WTC11 (cell line): ENCODE measurements around the gene CCDC183. TPM values are rescaled to one million over a fixed set of nuclear protein-coding genes. Genes with fewer than 3 reads are reported as not detected.

Source experiments
- ATAC-seq: fragments of 200-7000 bp; cut with Tn5 transposase; 2 replicates; pipeline ENCODE4 v1.10.0; 2021; ENCODE audit warnings: mild to moderate bottlenecking, moderate library complexity
- CTCF ChIA-PET: fragments of 300-600 bp; sonication (Branson Sonifier 250); formaldehyde crosslinking; loops from one replicate; lab custom pipeline; 2021; ENCODE audit warnings: antibody characterized with exemption; lab: Charles Lee
- POLR2A ChIA-PET: fragments of 350-600 bp; sonication (Branson Sonifier 250); formaldehyde crosslinking; loops from one replicate; lab custom pipeline; 2021; ENCODE audit warnings: antibody characterized with exemption; lab: Charles Lee
- DNase-seq: peaks from one replicate; pipeline ENCODE4 v3.0.0; 2021; ENCODE audit warnings: low spot score
- H3K27ac Mint-ChIP-seq: 2 replicates; pipeline ENCODE4 v1.8.0; 2021; ENCODE audit warnings: mixed read lengths
- H3K27me3 Mint-ChIP-seq: 2 replicates; pipeline ENCODE4 v1.8.0; 2021; ENCODE audit warnings: low read depth, mild to moderate bottlenecking, moderate library complexity, mixed read lengths
- H3K36me3 Mint-ChIP-seq: 2 replicates; pipeline ENCODE4 v1.8.0; 2021; ENCODE audit warnings: mixed read lengths
- H3K4me1 Mint-ChIP-seq: 2 replicates; pipeline ENCODE4 v1.8.0; 2022; ENCODE audit warnings: mixed read lengths
- H3K4me3 Mint-ChIP-seq: 2 replicates; pipeline ENCODE4 v1.8.0; 2021; ENCODE audit warnings: mild to moderate bottlenecking, moderate library complexity, mixed read lengths
- H3K9me3 Mint-ChIP-seq: 2 replicates; pipeline ENCODE4 v1.8.0; 2021; ENCODE audit warnings: mixed read lengths
- ATF1 ChIP-seq: sonication (generic); formaldehyde crosslinking; IDR thresholded peaks from 2 replicates; pipeline ENCODE4 v1.8.1; 2023; ENCODE audit warnings: mild to moderate bottlenecking, moderate library complexity, missing genetic modification reagents
- CTCF ChIP-seq: fragments of 200-600 bp; IDR thresholded peaks from 2 replicates; pipeline ENCODE4 v1.8.0; 2022; ENCODE audit warnings: antibody characterized with exemption
- E2F4 ChIP-seq: sonication (generic); formaldehyde crosslinking; IDR thresholded peaks from 2 replicates; pipeline ENCODE4 v1.8.1; 2022; ENCODE audit warnings: low read depth, mild to moderate bottlenecking, moderate library complexity, missing genetic modification reagents, borderline replicate concordance
- ESRRA ChIP-seq: sonication (generic); formaldehyde crosslinking; IDR thresholded peaks from 2 replicates; pipeline ENCODE4 v1.8.1; 2022; ENCODE audit warnings: mild to moderate bottlenecking, missing genetic modification reagents, borderline replicate concordance
- FOXP1 ChIP-seq: sonication (generic); formaldehyde crosslinking; IDR thresholded peaks from 2 replicates; pipeline ENCODE4 v1.8.0; 2022; ENCODE audit warnings: missing genetic modification reagents, mild to moderate bottlenecking, moderate library complexity, borderline replicate concordance
- GRHL2 ChIP-seq: fragments of 250-450 bp; sonication (Bioruptor Pico); IDR thresholded peaks from 2 replicates; pipeline ENCODE4 v1.8.0; 2022; ENCODE audit warnings: mild to moderate bottlenecking, moderate library complexity; ENCODE audit not compliant: insufficient replicate concordance, severe bottlenecking
- MXD4 ChIP-seq: fragments of 250-450 bp; sonication (Bioruptor Pico); IDR thresholded peaks from 2 replicates; pipeline ENCODE4 v1.8.0; 2021; ENCODE audit warnings: mild to moderate bottlenecking, moderate library complexity, borderline replicate concordance
- NR3C1 ChIP-seq: sonication (generic); formaldehyde crosslinking; conservative IDR thresholded peaks from 2 replicates; pipeline ENCODE4 v1.8.1; 2023; ENCODE audit warnings: low read depth, mild to moderate bottlenecking, missing genetic modification reagents
- OVOL2 ChIP-seq: fragments of 250-450 bp; sonication (Bioruptor Pico); IDR thresholded peaks from 2 replicates; pipeline ENCODE4 v1.9.0; 2021; ENCODE audit warnings: mild to moderate bottlenecking, borderline replicate concordance
- PRRX2 ChIP-seq: fragments of 250-450 bp; sonication (Bioruptor Pico); IDR thresholded peaks from 2 replicates; pipeline ENCODE4 v1.8.0; 2021; ENCODE audit warnings: mild to moderate bottlenecking
- SMAD4 ChIP-seq: sonication (generic); formaldehyde crosslinking; IDR thresholded peaks from 2 replicates; pipeline ENCODE4 v1.8.0; 2022; ENCODE audit warnings: mild to moderate bottlenecking, missing genetic modification reagents
- SOX15 ChIP-seq: fragments of 250-450 bp; sonication (Bioruptor Pico); IDR thresholded peaks from 2 replicates; pipeline ENCODE4 v1.9.0; 2021; ENCODE audit warnings: mild to moderate bottlenecking
- SP1 ChIP-seq: sonication (generic); formaldehyde crosslinking; conservative IDR thresholded peaks from 2 replicates; pipeline ENCODE4 v1.8.1; 2022; ENCODE audit warnings: missing genetic modification reagents
- USF1 ChIP-seq: sonication (generic); formaldehyde crosslinking; IDR thresholded peaks from 2 replicates; pipeline ENCODE4 v1.8.0; 2022; ENCODE audit warnings: mild to moderate bottlenecking, missing genetic modification reagents
- ZNF416 ChIP-seq: fragments of 250-450 bp; sonication (Bioruptor Pico); IDR thresholded peaks from 2 replicates; pipeline ENCODE4 v1.9.0; 2021; ENCODE audit warnings: mild to moderate bottlenecking, inconsistent platforms
- total RNA-seq: library from RNA; stranded (reverse); gene quantifications from 3 replicates; pipeline ENCODE4 v1.2.3, GENCODE V29; 2021
- TF ChIP-seq, protein P1 (sequence below): sonication (generic); formaldehyde crosslinking; IDR thresholded peaks from 2 replicates; pipeline ENCODE4 v1.8.0; 2023; ENCODE audit warnings: missing genetic modification reagents
- TF ChIP-seq, protein P2 (sequence below): fragments of 250-450 bp; sonication (Bioruptor Pico); IDR thresholded peaks from 2 replicates; pipeline ENCODE4 v2.1.2; 2022; ENCODE audit warnings: mild to moderate bottlenecking, moderate library complexity
- TF ChIP-seq, protein P3 (sequence below): sonication (generic); formaldehyde crosslinking; IDR thresholded peaks from 2 replicates; pipeline ENCODE4 v1.8.1; 2022; ENCODE audit warnings: low read depth, missing genetic modification reagents, borderline replicate concordance
- TF ChIP-seq, protein P4 (sequence below): sonication (generic); formaldehyde crosslinking; IDR thresholded peaks from 2 replicates; pipeline ENCODE4 v1.8.0; 2023; ENCODE audit warnings: missing genetic modification reagents, mild to moderate bottlenecking, borderline replicate concordance

Gene CCDC183
- total RNA-seq, 1 experiment from 2014 or later = 2.1 TPM

DNA sequence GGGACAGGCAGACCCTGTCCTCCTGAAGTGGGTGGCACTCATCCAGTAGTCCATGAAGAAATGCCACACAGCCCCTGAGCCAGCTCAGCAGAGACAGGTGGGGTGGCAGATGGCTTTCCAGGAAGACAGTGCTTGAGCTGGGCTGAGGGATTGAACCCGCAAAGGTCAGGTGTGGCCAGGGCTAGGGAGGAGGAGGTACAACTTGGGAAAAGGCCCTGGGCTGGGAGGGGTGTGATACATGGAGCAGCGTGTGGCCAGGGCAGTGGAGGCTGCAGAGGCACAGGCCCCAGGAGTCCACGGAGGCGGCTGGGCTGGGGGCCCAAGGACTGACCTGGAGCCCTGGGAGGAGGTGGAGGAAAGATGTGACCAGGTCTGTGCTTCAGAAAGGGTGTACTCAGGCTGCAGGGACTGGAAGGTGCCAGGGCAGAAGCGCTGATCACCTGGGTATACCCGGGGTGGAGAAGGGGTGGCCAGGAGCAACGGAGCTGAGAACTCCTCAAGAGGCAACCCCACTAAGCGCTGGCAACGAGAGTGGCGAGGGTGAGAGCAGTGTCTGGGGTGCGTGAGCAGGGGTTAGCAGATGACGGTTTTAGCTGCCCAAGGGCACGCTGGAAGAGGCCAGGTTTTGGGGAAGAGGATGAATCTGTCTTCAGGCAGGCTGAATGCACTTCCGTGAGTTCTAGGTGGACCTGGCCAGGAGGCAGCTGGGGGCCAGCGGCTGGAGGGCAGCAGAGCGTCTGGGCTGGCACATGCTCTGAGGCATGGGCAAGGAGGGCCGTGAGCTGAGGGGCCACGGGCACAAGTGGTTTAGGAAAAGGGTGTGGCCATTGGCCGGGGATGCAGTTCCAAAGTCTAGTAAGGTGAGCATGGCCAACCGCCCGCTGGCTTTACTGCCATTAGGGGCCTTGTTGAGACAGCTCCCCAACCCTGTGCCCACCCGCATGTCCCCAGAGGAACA lies 7.7 kb downstream of the CCDC183 start (continued):
- TF ChIP-seq E2F4 (CRISPR knock-in tag) = no peak

DNA sequence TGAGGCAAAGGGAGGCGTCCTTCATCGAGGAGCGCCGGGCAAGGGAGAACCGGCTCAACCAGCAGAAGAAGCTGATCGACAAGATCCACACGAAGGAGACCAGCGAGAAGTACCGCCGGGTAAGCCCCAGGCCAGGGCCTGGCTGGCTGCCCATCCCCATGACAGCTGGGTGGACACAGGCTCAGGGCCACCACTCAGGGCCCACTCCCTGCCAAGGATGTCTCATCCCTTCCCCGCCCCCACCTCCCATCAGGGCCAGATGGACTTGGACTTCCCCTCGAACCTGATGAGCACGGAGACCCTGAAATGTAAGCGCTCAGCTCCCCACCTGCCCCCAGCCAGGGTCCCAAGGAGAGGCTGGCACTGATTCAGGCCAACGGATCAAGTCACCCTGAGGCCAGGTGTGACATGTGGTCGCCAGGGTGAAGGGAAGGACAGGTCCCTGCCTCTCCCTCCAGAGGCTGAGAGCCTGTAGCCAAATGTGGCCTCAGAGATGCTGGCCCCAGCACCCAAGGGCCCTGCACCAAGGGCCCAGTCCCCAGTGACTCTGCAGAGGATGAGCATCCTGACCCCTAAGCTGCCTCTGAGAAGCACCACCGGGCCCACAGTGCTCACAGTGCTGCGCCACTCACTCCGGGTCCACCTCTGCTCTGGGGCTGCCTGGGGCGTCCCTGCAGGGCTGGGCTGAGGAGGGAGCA lies 8.5 kb downstream of the CCDC183 start:
- Mint-ChIP-seq H3K4me3 (no peak overlapping the region), H3K27me3 (peaks cover 30% of the 10 kb centered on the region), H3K36me3 (peaks cover 5% of the 10 kb centered on the region), H3K9me3 (no peaks in the 10 kb centered on the region), H3K4me1 (peaks cover 16% of the 10 kb centered on the region), H3K27ac (no peak overlapping the region)
- ATAC-seq (no peak), DNase-seq (no peak)
- ChIA-PET POLR2A (no interaction called here), CTCF (interaction anchor here (0.8 kb wide), 1 partner anchor 47 kb away, joined by 3 read pairs; the partner anchor contains the start of gene LCN8)
- TF ChIP-seq, protein P1, sequence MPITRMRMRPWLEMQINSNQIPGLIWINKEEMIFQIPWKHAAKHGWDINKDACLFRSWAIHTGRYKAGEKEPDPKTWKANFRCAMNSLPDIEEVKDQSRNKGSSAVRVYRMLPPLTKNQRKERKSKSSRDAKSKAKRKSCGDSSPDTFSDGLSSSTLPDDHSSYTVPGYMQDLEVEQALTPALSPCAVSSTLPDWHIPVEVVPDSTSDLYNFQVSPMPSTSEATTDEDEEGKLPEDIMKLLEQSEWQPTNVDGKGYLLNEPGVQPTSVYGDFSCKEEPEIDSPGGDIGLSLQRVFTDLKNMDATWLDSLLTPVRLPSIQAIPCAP = no peak
- no peak for TF ChIP-seq FOXP1 (CRISPR knock-in tag)
- no peak for TF ChIP-seq MXD4 (CRISPR knock-in tag)
- TF ChIP-seq PRRX2 (CRISPR knock-in tag) = no peak
- TF ChIP-seq, protein P2, sequence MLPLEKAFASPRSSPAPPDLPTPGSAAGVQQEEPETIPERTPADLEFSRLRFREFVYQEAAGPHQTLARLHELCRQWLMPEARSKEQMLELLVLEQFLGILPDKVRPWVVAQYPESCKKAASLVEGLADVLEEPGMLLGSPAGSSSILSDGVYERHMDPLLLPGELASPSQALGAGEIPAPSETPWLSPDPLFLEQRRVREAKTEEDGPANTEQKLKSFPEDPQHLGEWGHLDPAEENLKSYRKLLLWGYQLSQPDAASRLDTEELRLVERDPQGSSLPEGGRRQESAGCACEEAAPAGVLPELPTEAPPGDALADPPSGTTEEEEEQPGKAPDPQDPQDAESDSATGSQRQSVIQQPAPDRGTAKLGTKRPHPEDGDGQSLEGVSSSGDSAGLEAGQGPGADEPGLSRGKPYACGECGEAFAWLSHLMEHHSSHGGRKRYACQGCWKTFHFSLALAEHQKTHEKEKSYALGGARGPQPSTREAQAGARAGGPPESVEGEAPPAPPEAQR (CRISPR knock-in tag) = no peak
- TF ChIP-seq SP1 (CRISPR knock-in tag) = no peak
- no peak for TF ChIP-seq SMAD4 (CRISPR knock-in tag)
- no peak for TF ChIP-seq ESRRA (CRISPR knock-in tag)
- TF ChIP-seq OVOL2 = no peak
- TF ChIP-seq ZNF416 (CRISPR knock-in tag) = no peak
- TF ChIP-seq, protein P3, sequence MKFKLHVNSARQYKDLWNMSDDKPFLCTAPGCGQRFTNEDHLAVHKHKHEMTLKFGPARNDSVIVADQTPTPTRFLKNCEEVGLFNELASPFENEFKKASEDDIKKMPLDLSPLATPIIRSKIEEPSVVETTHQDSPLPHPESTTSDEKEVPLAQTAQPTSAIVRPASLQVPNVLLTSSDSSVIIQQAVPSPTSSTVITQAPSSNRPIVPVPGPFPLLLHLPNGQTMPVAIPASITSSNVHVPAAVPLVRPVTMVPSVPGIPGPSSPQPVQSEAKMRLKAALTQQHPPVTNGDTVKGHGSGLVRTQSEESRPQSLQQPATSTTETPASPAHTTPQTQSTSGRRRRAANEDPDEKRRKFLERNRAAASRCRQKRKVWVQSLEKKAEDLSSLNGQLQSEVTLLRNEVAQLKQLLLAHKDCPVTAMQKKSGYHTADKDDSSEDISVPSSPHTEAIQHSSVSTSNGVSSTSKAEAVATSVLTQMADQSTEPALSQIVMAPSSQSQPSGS = no peak

- Mint-ChIP-seq H3K4me1 (peaks cover 22% of the 10 kb centered on the region), H3K9me3 (no peaks in the 10 kb centered on the region), H3K27ac (no peak overlapping the region), H3K36me3 (peaks cover 10% of the 10 kb centered on the region), H3K27me3 (peaks cover 30% of the 10 kb centered on the region), H3K4me3 (peak overlapping the region; percentile 35; the same call in 1 of the 2 replicates)
- POLR2A ChIA-PET = no interaction called here
- no peak for DNase-seq
- CTCF ChIA-PET = interaction anchor here (0.5 to 3.7 kb wide), 2 partner anchors 38 to 263 kb away, joined by 4 to 32 read pairs; partner anchors contain the start of gene AJM1
- ATAC-seq = no peak
- TF ChIP-seq SOX15 (CRISPR knock-in tag) (no peak), ATF1 (CRISPR knock-in tag) (no peak), USF1 (CRISPR knock-in tag) (no peak), GRHL2 (no peak), CTCF (no peak), NR3C1 (no peak)
- TF ChIP-seq, protein P4, sequence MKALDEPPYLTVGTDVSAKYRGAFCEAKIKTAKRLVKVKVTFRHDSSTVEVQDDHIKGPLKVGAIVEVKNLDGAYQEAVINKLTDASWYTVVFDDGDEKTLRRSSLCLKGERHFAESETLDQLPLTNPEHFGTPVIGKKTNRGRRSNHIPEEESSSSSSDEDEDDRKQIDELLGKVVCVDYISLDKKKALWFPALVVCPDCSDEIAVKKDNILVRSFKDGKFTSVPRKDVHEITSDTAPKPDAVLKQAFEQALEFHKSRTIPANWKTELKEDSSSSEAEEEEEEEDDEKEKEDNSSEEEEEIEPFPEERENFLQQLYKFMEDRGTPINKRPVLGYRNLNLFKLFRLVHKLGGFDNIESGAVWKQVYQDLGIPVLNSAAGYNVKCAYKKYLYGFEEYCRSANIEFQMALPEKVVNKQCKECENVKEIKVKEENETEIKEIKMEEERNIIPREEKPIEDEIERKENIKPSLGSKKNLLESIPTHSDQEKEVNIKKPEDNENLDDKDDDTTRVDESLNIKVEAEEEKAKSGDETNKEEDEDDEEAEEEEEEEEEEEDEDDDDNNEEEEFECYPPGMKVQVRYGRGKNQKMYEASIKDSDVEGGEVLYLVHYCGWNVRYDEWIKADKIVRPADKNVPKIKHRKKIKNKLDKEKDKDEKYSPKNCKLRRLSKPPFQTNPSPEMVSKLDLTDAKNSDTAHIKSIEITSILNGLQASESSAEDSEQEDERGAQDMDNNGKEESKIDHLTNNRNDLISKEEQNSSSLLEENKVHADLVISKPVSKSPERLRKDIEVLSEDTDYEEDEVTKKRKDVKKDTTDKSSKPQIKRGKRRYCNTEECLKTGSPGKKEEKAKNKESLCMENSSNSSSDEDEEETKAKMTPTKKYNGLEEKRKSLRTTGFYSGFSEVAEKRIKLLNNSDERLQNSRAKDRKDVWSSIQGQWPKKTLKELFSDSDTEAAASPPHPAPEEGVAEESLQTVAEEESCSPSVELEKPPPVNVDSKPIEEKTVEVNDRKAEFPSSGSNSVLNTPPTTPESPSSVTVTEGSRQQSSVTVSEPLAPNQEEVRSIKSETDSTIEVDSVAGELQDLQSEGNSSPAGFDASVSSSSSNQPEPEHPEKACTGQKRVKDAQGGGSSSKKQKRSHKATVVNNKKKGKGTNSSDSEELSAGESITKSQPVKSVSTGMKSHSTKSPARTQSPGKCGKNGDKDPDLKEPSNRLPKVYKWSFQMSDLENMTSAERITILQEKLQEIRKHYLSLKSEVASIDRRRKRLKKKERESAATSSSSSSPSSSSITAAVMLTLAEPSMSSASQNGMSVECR (CRISPR knock-in tag) = no peak
These were observed 9.1 kb downstream of the CCDC183 start for GRCh38 chr9:136805207-136805740.
